UCSD-AML1 (cell line): ENCODE measurements around the gene CHCHD6.

Experiments
- DNase-seq: peaks from one replicate; lab custom pipeline; 2025; ENCODE audit not compliant: unreplicated experiment; lab: John Stamatoyannopoulos, UW

The CHCHD6 gene, protein sequence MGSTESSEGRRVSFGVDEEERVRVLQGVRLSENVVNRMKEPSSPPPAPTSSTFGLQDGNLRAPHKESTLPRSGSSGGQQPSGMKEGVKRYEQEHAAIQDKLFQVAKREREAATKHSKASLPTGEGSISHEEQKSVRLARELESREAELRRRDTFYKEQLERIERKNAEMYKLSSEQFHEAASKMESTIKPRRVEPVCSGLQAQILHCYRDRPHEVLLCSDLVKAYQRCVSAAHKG

DNA sequence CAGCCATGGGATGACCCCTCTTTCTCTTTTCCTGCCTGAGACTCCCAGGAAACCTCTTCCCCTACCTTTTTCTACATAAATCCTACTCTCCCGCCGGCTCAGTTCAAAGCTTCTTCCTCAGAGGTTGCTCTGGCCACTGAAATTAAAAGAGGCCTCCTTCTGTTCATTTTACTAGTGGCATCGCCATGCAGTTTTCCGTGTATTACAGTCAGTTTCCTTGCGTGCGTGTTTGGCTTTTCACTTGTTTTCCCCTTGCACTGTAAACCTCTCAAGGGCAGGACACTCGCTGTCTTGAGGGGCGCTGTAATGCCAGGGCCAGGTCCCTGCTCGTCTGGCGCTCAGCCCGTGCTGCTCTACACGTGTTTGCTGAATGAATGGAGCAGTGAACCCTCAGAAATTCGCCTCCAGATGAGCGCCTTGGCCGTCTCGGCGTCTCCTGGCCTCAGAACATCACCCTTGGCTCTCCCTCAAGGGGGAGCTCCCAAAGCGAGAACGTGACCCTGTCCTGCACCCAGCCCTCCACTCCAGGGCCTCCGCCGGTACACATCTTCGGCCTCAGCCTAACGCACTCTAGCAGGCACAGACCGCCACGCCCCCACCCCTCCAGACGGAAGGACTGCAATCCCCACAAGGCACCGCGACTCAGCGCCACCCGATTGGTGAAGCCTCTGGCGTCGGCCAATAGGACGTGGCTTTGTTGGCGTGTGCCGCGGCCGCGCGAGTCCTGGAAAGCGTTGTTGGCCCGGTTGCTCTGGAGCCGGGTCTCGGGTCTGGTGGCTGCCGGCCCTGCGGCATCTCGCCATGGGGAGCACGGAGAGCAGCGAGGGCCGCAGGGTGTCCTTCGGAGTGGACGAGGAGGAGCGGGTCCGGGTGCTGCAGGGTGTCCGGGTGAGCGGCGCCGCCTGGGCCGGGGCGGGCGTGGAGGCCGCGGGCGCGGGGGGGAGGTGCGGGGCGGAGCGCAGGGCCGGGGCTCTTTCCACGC, at the start of gene CHCHD6:
CHCHD6 (plus strand) TSS at position 729 of the 982 bp plus-strand sequence; CDS start at position 802, 73 bp downstream.
- DNase-seq = peak; percentile 98

GRCh38 chr3:126654571-126655383, 49.3 kb upstream of the CHCHD6 start, which contains the start of gene TXNRD3:
TXNRD3 (minus strand) TSS chr3:126655124.
- no peak for DNase-seq

GRCh38 chr3:126655887-126656286, 48.2 kb upstream of the CHCHD6 start:
- no peak for DNase-seq

DNA sequence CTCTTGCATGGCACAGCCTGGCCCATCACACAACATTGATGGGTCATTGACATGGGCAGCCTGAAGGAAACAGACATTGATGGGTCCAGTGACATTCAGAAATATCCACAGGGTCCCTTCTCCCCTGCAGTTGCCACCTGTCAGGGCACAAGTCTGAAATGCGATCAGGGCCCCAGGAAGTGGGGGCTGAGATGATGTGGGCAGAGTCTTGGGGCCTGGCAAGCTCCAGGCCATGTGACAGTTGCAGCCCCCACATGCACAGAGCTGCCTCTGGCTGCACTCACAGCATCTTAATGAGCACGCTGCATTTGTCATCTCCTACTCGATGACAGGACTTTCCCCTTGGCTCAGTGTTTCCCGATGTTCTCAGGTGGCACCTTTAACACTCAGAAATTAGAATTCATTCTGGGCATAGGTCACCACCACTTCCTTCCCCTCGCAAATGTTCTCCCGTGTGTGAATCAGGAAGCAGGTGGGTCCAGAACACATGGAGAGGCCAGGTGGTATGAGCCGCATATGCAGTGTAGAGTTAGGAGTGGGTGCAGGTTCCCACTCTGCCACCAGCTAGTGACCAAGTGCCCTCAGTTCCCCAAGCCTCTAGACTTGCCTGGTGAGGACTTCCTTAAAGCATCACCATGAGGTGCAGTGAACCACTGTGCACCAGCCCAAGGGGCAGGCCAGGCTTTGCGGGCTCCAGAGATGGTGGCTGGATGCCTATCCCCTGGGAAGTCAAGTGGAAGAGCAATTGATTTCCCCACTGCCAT, 47.5 kb upstream of the CHCHD6 start:
- no peak for DNase-seq

- no peak for DNase-seq
Observed at GRCh38 chr3:126657901-126658300, 46.1 kb upstream of the CHCHD6 start.

- DNase-seq = no peak
Observed at GRCh38 chr3:126658584-126658983, 45.5 kb upstream of the CHCHD6 start.

DNA sequence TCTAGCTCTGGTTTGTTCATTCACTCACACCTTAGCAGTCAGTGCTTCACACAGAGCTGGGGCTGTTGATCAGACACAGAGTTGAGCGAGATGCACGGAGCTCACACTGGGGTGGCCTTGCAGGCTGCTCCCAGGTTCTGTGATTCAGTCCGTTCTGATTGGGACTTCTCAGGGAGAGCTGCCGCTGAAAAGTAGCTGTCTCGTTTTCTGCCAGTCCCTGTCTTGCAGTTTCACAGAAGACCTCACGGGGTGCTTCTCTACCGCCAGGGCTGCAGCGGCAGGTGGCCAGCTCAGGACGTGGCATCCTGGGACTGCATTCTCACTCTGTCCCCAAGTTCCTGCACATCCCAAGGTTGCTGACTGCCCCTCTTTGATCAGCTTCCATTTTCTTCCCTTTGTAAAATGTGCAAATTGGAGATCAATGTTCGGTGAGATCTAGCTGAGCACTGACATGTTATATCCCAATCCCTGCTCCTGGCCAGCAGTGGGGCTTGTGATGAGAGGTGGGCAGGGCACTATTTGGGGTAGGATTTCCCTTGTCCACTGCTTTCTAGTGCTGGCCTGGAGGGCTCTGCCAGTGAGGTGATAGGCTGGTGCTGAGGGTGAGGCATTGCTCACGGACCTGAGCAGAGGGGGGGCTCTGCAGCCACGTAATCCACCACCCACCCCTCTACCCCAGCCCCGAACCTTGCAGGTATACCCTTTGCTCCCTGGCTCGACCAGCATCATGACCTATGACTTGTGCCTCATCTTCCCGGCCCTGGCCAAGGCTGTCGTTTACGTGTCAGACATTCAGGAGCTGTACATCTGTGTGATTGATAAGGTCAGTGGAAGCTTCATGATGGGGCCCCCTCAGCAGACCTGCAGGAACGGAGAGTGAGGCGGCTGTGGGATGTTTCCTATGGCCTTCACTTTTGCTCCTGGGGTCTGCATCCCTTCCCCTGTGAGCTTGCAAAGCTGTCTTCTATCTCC, 43.8 kb upstream of the CHCHD6 start:
- no peak for DNase-seq

- no peak for DNase-seq
Observed at GRCh38 chr3:126661532-126662364, 42.3 kb upstream of the CHCHD6 start.

DNA sequence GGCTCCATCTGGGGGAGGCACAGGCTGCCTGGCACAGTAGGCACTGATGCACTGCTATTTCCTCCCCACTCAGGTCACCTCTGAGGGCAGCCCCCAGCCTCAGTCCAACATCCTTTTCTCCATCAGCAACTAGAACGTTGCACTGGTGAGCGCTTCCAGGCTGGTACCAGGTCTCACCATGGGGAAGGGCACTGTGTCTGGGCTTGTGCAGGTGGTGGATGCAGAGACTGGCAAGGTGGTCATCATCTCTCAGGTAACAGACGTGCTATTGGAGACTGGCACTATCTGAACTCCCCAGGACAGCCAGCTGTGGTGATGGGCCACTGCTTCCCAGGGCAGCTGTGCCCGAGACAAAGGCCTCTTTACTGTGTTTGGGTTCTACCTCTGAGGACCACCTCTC, 40.8 kb upstream of the CHCHD6 start:
- DNase-seq = no peak

- DNase-seq = no peak
Observed at GRCh38 chr3:126663750-126664149, 40.3 kb upstream of the CHCHD6 start.

DNA sequence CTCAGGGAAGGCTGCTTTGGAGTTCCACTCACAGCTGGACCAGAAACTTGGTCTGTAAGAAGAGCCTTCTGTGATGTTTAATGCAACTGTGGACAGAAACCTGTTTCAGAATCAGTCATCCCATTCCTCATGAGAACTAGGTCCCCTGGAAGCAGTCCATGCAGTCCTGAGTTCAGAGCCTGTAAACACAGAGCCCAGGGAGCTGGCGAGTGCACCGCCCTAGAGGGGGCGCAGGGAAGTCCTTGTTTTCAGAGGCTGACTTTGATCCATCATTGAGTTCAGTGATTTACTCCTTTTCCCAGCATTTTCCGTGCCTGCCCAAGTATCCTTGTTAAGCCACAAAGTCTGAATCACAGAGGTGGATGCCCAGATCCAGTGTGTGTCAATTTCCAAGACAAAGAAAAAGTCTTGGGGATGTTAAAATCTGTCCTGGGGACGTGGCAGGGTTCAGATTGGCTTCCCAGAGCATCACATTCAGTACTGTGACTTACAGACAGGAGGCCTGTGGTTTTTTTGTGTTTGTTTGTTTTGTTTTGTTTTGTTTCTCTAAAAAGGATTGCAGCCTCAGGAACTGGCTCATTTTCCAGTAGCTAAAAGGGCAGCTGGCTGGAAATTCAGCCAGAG, 39.3 kb upstream of the CHCHD6 start:
- DNase-seq = no peak

DNA sequence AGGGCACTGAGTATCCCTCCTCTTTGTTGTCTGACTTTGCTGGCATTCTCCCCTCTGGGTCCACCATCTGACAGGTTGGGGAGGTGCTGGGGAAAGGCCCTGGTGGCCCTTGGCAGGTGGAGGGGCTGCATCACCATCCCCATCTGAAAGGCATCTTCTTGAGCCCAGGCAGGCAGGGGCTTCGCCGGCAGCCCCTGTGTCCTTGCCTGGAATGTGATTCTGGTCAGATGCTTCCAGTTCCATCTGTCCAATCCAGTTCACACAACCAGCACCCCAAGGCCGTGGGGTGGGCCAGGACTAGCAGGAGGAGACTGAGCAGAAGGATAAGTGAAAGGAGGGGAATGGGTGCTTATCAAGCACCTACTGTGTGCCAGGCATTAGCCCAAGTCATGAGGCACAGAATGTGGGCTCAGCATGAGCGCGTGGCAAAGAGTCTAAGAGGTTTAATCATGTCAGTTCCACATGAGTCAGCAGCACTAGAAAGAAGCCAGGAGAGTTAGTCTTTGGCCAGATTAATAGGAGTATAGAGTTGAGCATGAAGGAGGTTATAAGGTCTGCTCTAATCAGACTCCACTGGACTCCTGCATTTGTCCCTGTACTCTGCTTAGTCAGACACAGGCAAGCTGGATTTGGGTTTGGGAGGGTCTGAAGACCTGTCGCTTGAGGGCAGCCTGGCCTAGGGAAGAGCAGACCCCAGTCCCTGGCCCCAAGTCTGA, 38.7 kb upstream of the CHCHD6 start:
- no peak for DNase-seq

DNA sequence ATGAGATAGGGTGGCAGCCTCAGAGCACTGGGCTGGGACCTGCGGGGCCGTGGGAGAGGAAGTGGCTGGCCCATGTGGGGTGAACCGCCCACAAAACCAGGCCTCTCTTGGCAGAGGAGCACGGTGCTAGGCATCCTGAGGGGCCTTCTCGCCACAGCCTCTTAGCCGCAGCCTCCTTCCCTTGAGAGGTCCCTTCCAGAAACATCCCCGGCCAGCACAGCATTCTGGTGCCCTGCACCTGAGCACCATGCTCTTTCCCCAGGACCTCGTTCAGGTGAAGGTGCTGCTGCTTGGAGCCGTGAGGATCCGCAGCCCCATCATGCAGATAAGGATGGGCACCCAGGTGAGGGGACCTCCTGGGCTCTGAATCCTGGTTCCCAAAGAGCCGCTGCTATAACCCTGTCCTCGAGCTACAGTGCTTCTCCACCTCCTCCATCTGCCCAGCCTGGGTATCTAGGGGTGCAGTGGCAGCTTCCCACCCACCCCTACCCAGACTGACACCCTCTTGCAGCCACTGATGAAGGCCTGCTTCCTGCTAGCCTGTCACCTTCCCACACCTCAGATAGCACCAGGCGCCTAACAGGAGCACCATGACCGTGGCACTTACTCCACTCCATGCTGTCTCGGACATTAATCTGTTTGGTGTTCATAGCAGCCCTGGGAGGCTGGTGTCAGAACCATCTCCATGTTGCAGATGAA, 37.9 kb upstream of the CHCHD6 start:
- DNase-seq = no peak

- DNase-seq = no peak
Observed at GRCh38 chr3:126666658-126667528, 37.1 kb upstream of the CHCHD6 start.

DNA sequence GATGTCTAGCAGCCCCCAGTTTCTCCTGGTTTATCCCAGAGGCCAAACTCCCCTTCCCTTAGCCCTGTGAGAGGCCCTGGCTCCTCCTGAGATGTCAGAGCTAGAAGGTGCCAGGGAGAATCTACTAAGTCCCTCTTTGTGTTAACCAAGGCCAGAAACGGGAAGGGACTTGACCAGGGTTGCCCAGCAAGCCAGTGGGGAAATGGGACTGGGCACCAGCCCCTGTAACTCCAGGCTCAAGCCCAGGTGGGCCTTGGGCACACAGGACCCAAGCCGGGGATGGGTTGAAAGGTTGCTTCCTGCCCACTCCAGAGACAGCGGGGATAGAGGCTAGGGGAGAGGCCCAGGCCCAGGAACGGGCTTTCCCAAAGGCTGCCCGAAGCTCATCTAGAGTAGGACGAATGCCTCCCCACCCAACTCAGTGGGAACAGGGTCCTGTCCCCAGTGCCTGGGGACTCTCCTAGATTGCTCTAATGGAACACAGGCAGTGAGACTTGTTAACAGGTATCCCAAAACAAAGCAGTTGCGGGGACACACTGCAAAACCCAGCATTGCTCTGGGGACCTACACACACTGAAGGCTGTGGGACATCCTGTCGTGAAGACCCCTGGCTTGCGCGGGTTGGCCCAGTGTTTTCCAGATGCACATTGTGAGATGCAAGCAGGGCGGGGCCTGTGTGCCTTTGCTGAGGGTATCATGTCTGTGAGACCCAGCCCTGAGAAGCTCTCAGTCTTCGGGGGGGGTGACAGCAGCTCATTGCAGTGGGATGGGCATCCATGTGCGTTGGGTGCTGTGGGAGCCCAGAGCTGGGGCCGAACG, 36.2 kb upstream of the CHCHD6 start:
- DNase-seq = no peak
